GM19099 (cell line): ENCODE results near the gene EPYC.

Experiments used
- POLR2A ChIP-seq: IDR thresholded peaks from 3 replicates; pipeline ENCODE4 v1.6.1; 2011; ENCODE audit warnings: low read depth; ENCODE audit not compliant: insufficient read length; ENCODE audit errors: extremely low read depth

Gene EPYC

GRCh38 chr12:90915353-90915752 lies 89.4 kb downstream of the EPYC start:
- TF ChIP-seq POLR2A = no peak
